ENCODE measurements around the gene WNT7B.

WNT7B gene

DNA sequence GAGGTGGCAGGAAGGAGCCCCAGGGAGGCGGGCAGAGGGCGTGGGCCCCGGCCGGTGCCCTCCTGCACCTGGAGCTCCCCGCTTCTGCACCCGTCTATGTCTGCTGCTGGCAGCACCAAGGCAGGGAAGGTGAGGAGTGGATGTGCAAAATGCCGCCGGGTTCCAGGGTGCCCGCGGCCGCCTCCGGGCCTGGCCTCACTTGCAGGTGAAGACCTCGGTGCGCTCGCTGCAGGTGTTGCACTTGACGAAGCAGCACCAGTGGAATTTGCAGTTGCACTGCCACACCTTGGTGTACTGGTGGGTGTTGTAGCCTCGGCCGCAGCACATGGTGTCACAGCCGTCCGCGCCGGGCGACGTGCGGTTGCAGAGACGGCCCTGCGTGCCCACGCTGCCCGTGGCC lies 54.3 kb downstream of the WNT7B start:
- H3K4me3 ChIP-seq (replicated peaks; ENCODE audit: low read depth, low read length), result no peak overlapping the region
- DNase-seq (ENCODE audit: extremely low read depth, low read depth), result no peak
- TF ChIP-seq, protein P1, sequence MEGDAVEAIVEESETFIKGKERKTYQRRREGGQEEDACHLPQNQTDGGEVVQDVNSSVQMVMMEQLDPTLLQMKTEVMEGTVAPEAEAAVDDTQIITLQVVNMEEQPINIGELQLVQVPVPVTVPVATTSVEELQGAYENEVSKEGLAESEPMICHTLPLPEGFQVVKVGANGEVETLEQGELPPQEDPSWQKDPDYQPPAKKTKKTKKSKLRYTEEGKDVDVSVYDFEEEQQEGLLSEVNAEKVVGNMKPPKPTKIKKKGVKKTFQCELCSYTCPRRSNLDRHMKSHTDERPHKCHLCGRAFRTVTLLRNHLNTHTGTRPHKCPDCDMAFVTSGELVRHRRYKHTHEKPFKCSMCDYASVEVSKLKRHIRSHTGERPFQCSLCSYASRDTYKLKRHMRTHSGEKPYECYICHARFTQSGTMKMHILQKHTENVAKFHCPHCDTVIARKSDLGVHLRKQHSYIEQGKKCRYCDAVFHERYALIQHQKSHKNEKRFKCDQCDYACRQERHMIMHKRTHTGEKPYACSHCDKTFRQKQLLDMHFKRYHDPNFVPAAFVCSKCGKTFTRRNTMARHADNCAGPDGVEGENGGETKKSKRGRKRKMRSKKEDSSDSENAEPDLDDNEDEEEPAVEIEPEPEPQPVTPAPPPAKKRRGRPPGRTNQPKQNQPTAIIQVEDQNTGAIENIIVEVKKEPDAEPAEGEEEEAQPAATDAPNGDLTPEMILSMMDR (IDR thresholded peaks at IDR 0.05; ENCODE audit: low read depth, low read length, missing control alignments), result no peak

DNA sequence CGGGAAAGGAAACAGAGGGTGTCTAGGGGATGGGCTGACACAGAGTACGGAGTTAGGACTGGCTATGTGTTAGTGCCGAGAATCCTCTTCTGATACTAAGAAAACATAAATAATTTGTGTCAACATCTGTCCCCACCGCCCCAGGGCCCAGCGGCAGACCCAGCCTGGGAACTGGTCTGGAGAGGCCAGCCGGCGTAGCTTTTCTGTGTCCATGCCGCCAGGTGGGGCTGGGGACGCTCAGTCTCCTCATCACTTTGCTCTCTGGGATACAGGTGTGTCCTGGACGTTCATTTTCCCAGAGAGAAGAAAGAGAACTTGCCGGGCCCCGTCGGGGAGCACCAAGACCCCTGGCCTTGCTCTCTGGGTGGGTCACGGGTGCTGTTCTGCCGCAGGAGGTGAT lies 54.7 kb downstream of the WNT7B start:
- TF ChIP-seq, protein P1 (IDR thresholded peaks at IDR 0.05; ENCODE audit: low read depth, low read length, missing control alignments), result no peak
- no peak for DNase-seq (ENCODE audit: extremely low read depth, low read depth)
- H3K4me3 ChIP-seq (replicated peaks; ENCODE audit: low read depth, low read length), result no peak overlapping the region

DNA sequence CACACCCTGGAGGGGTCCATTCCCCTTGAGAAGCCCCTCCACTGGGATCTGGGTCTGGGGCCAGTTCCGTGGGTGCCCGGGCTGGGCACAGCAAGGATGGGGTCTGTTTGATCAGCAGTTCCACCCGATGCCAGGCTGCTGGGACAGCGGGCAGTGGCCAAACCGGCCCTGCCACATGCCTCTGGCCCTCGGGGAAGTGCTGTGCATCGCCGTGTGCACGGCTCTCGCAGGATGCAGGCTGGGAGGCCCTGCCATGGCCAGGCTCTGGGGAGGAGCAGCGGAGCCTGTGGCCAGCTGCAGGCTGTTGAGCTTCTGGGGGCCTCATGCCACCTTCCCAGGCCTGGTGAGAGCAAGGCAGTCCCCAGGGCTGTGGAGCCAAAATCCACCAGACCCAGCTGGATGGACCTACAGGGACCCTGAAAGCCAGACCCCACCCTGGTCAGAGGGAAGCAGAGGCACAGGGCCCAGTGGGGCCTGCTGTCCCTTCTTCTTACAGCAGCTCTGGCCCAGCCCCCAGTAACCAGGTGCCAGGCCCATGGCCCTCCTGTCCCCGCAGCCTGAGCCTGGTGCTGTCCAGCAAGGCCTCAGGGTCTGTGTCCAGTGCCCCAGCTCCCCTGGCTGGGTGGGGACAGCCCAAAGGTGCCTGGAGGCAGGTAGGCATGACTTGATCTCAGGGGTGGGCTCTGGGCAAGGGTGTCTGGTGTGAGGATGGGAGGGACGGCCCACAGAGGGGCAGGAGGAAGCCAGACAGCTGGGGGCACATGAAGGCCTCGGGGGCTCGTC lies 57.3 kb downstream of the WNT7B start:
- no peak for DNase-seq (ENCODE audit: extremely low read depth, low read depth)
- TF ChIP-seq, protein P1 (IDR thresholded peaks at IDR 0.05; ENCODE audit: low read depth, low read length, missing control alignments), result no peak
- no peak overlapping the region for H3K4me3 ChIP-seq (replicated peaks; ENCODE audit: low read depth, low read length)

DNA sequence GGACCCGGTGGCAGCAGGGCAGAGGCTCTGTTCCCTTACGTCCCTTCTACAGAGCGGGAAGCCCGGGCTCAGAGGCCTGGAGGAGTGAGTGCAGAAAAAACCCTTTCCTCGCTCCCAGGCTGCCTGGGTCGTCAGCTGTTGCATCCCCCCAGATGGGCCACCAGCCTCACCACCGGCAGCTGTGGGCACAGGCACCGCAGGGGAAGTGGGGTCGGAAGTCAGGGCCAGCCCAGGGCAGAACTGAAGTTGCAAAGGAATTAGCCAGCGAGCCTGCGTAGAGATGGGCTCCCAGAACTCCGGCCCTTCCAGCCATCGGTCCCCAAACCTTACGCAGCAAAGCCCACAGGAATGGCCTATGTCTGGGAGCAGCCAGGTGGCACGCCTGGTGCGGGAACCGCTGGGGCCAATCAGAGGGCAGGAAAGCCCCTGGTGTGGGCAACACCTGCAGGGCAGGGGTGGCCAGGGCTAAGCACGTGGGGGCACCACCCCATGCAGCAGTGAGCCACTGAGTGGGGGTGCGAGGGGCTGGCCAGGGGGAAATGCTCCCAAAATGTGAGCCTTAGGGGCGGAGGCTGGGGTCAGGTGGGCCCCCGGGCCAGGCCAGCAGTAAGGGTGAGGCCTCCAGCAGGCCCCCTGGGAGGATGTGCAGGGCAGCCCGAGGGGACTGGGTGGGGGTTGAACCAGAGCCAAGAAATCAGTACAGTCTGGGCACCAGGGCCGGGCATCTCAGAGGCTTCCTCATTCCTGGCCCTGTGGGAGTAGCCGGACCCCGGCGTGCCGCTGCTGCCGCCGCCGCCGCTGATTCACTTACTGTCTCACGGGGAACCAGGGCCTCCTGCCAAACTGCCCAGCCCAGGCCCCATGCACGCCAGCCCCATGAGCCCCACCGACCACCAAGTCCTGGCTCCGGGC lies 58.2 kb downstream of the WNT7B start:
- TF ChIP-seq, protein P1 (IDR thresholded peaks at IDR 0.05; ENCODE audit: low read depth, low read length, missing control alignments), result no peak
- no peak overlapping the region for H3K4me3 ChIP-seq (replicated peaks; ENCODE audit: low read depth, low read length)
- no peak for DNase-seq (ENCODE audit: extremely low read depth, low read depth)

DNA sequence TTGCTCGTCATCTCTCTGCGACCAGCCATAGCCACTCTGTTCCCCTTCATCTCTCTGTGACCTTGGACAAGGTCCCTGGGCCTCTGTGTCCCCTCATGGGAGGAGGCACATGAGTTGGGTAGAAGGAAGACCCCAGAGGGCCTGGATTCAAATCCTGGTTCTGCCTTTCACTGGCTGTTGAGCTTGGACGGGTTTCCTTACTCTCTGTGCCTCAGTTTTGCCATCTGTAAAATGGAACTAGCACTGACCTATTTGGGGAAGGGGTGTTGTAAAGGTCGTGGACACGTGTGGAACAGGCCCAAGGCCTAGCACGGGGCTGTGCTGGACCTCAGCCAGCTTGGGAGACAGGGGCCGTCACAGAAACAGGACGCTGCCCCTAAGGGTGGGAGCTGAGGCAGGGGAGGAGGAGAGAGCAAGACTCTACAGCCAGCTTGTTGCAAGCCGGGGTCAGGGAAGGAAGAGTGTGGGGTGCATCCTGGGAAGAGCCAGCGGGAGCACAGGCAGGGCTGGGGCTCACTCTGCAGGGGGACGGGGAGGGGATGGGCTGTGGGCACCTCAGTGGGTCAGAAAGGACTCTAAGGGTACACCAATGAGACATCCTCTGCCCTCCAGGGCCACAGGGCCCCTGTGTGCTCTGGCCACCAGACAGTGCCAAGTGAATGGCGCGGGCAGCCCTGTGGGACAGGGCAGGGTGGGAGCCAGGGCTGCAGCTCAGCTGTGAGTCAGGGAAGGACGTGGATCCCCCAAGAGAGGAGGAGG lies 59.1 kb downstream of the WNT7B start:
- TF ChIP-seq, protein P1 (IDR thresholded peaks at IDR 0.05; ENCODE audit: low read depth, low read length, missing control alignments), result no peak
- DNase-seq (ENCODE audit: extremely low read depth, low read depth), result no peak
- H3K4me3 ChIP-seq (replicated peaks; ENCODE audit: low read depth, low read length), result no peak overlapping the region

DNA sequence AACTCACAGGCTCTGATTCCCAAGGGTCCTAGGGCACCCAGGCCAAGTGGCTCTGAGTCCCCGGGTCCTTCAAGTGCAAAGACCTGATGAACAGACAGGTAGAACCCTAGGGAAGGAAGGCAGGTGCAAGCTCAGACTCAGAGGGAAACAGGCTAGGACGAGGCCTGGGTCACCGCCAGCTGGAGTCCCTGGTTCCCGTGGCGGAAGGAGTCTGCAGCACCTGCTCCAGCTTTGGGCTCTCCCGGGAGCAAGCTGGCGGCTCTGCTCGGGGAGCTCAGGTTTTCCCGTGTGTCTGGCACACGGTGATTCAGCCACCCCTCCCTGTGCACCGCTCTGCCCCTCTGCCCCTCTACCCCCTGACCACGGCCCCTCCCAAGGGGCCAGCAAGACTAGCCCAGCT lies 59.8 kb downstream of the WNT7B start:
- no peak for DNase-seq (ENCODE audit: extremely low read depth, low read depth)
- H3K4me3 ChIP-seq (replicated peaks; ENCODE audit: low read depth, low read length), result no peak overlapping the region
- TF ChIP-seq, protein P1 (IDR thresholded peaks at IDR 0.05; ENCODE audit: low read depth, low read length, missing control alignments), result no peak

All from HFF-Myc (cell line).